PC-9 (cell line): Measurements from ENCODE around the gene UST. TPM values are rescaled to one million over a fixed set of nuclear protein-coding genes. Genes with fewer than 3 reads are reported as not detected.

Source experiments
- BruUV-seq: library from RNA; stranded (reverse); fragments of 400-500 nt; replicated peaks from 2 replicates; lab custom pipeline; 2021; lab: Mats Ljungman, UMichigan
- CTCF ChIA-PET: fragments of 300-600 bp; sonication (Branson Sonifier 250); formaldehyde crosslinking; loops from one replicate; lab custom pipeline; 2022; ENCODE audit warnings: antibody characterized with exemption; lab: Charles Lee
- POLR2A ChIA-PET: fragments of 300-600 bp; sonication (Branson Sonifier 250); formaldehyde crosslinking; loops from one replicate; lab custom pipeline; 2022; ENCODE audit warnings: antibody characterized with exemption; ENCODE audit not compliant: unreplicated experiment; lab: Charles Lee
- DNase-seq, 2 experiments: peaks; one replicate each; pipeline versions ENCODE4 v3.0.0 to v3.0.0-alpha.2; 2015 to 2022; ENCODE audit warnings: mixed read lengths in 1 of 2
- H2AFZ ChIP-seq: fragments of 200-600 bp; sonication (generic); 2 replicates; pipeline ENCODE4 v1.8.1; 2017; ENCODE audit warnings: antibody characterized with exemption
- H3F3A ChIP-seq: fragments of 200-600 bp; sonication (generic); 2 replicates; pipeline ENCODE4 v1.8.1; 2017; ENCODE audit warnings: antibody characterized with exemption, mild to moderate bottlenecking, low read depth; ENCODE audit not compliant: insufficient read depth
- H3K27ac ChIP-seq: fragments of 200-600 bp; sonication (generic); 2 replicates; pipeline ENCODE4 v1.6.1; 2016; ENCODE audit warnings: mixed run types
- H3K27me3 ChIP-seq: fragments of 200-600 bp; sonication (generic); 2 replicates; pipeline ENCODE4 v1.6.1; 2016; ENCODE audit warnings: low read depth, mixed run types; ENCODE audit not compliant: insufficient read depth
- H3K36me3 ChIP-seq: fragments of 200-600 bp; sonication (generic); 2 replicates; pipeline ENCODE4 v1.6.1; 2016; ENCODE audit warnings: low read depth, mixed run types
- H3K4me1 ChIP-seq: fragments of 200-600 bp; sonication (generic); replicated peaks from 2 replicates; pipeline ENCODE4 v1.6.1; 2016; ENCODE audit warnings: mixed run types; ENCODE audit not compliant: insufficient read depth
- H3K4me2 ChIP-seq: fragments of 200-600 bp; sonication (generic); 2 replicates; pipeline ENCODE4 v1.6.1; 2017; ENCODE audit warnings: mixed run types
- H3K4me3 ChIP-seq: fragments of 200-600 bp; sonication (generic); 2 replicates; pipeline ENCODE4 v1.6.1; 2016; ENCODE audit warnings: mixed run types
- H3K79me2 ChIP-seq: fragments of 200-600 bp; sonication (generic); 2 replicates; pipeline ENCODE4 v1.6.1; 2017; ENCODE audit warnings: low read depth, mixed run types
- H3K9me2 ChIP-seq: fragments of 200-600 bp; sonication (generic); 2 replicates; pipeline ENCODE4 v1.8.1; 2017; ENCODE audit warnings: mild to moderate bottlenecking; ENCODE audit not compliant: insufficient read depth
- H3K9me3 ChIP-seq: fragments of 200-600 bp; sonication (generic); 2 replicates; pipeline ENCODE4 v1.8.1; 2016; ENCODE audit warnings: low read depth; ENCODE audit not compliant: insufficient read depth
- H4K20me1 ChIP-seq: fragments of 200-600 bp; sonication (generic); 2 replicates; pipeline ENCODE4 v1.8.1; 2017; ENCODE audit not compliant: insufficient read depth
- CTCF ChIP-seq: fragments of 200-600 bp; sonication (generic); conservative IDR thresholded peaks from 2 replicates; pipeline ENCODE4 v1.6.1; 2017; ENCODE audit warnings: mixed run types, antibody characterized with exemption, mild to moderate bottlenecking, moderate library complexity
- EZH2 ChIP-seq: fragments of 200-600 bp; sonication (generic); IDR thresholded peaks from 2 replicates; pipeline ENCODE4 v1.8.0; 2017; ENCODE audit warnings: antibody characterized with exemption, low read depth
- intact Hi-C: fragments of 100-400 bp; cut with micrococcal nuclease; formaldehyde crosslinking; loops from one replicate; pipeline ENCODE4 v1.10.0; 2022; ENCODE audit not compliant: unreplicated experiment
- total RNA-seq: library from RNA; stranded (reverse); gene quantifications from 2 replicates; pipeline ENCODE4 v1.2.3, GENCODE V29; 2021

Gene UST
- total RNA-seq, 1 experiment from 2014 or later: 4.2 TPM

GRCh38 chr6:148986608-148987007, 239.8 kb downstream of the UST start:
- POLR2A ChIA-PET: no interaction called here
- Histone ChIP-seq H3K9me2 (no peaks in the 10 kb centered on the region), H3F3A (no peaks in the 10 kb centered on the region), H3K4me2 (no peak overlapping the region), H3K4me1 (no peaks in the 10 kb centered on the region), H4K20me1 (no peaks in the 10 kb centered on the region), H2AFZ (no peak overlapping the region), H3K4me3 (no peak overlapping the region), H3K27ac (no peak overlapping the region), H3K9me3 (no peaks in the 10 kb centered on the region), H3K79me2 (no peaks in the 10 kb centered on the region), H3K27me3 (no peaks in the 10 kb centered on the region), H3K36me3 (no peaks in the 10 kb centered on the region)
- DNase-seq: no peak
- no peak for TF ChIP-seq EZH2
- no peak for TF ChIP-seq CTCF
- intact Hi-C loops: no loop called here
- CTCF ChIA-PET: no interaction called here
- no TSS peak for BruUV-seq

GRCh38 chr6:148987982-148988381, 241.2 kb downstream of the UST start:
- Histone ChIP-seq H3K27me3 (no peaks in the 10 kb centered on the region), H2AFZ (no peak overlapping the region), H4K20me1 (no peaks in the 10 kb centered on the region), H3K9me2 (no peaks in the 10 kb centered on the region), H3F3A (no peaks in the 10 kb centered on the region), H3K79me2 (no peaks in the 10 kb centered on the region), H3K4me2 (no peak overlapping the region), H3K4me1 (no peaks in the 10 kb centered on the region), H3K4me3 (no peak overlapping the region), H3K9me3 (no peaks in the 10 kb centered on the region), H3K36me3 (no peaks in the 10 kb centered on the region), H3K27ac (no peak overlapping the region)
- ChIA-PET CTCF (no interaction called here), POLR2A (no interaction called here)
- intact Hi-C loops: no loop called here
- no TSS peak for BruUV-seq
- no peak for DNase-seq
- TF ChIP-seq EZH2 (no peak), CTCF (no peak)

- no peaks in the 10 kb centered on the region for H3K9me3 ChIP-seq
- H3K4me2 ChIP-seq: no peak overlapping the region
- no TSS peak for BruUV-seq
- no peaks in the 10 kb centered on the region for H3K27me3 ChIP-seq
- ChIA-PET POLR2A (no interaction called here), CTCF (no interaction called here)
- H3K9me2 ChIP-seq: no peaks in the 10 kb centered on the region
- TF ChIP-seq EZH2: no peak
- no peak for TF ChIP-seq CTCF
- H3K36me3 ChIP-seq: no peaks in the 10 kb centered on the region
- H3K27ac ChIP-seq: no peak overlapping the region
- no peaks in the 10 kb centered on the region for H3F3A ChIP-seq
- H3K4me3 ChIP-seq: no peak overlapping the region
- H2AFZ ChIP-seq: no peak overlapping the region
- intact Hi-C loops: no loop called here
- H4K20me1 ChIP-seq: no peaks in the 10 kb centered on the region
- H3K4me1 ChIP-seq: no peaks in the 10 kb centered on the region
- no peaks in the 10 kb centered on the region for H3K79me2 ChIP-seq
- DNase-seq: no peak
These were observed 242.8 kb downstream of the UST start for GRCh38 chr6:148989585-148989984.
